GM19438 (cell line): Measurements from ENCODE around the gene ZNF189.
A peak's percentile ranks its signal among the peaks of the same experiment; 100 is the strongest.

Source experiments
- ATAC-seq: cut with Tn5 transposase; IDR thresholded peaks from one replicate; pipeline ENCODE4 v1.9.1; 2021; ENCODE audit warnings: low read depth; ENCODE audit not compliant: unreplicated experiment

Gene ZNF189

DNA sequence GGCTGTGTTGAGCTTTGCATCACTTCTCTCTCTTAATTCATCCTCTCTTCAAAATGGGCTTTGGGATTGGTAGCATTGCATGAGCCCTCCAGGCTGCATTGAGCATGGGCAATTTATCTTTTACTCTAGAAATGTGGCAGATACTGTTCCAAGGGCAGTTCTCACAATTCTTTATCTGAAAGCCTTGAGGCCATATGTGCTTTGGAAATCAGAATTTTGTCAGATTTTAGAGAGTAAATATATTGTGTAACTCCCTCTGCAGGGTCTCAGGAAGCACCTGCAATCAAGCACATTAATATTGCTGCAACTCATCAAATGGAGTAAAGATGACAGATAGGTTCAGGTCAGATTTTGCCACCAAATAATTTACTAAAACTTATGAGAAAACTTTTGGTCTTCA lies 19.3 kb downstream of the ZNF189 start:
- no peak for ATAC-seq

DNA sequence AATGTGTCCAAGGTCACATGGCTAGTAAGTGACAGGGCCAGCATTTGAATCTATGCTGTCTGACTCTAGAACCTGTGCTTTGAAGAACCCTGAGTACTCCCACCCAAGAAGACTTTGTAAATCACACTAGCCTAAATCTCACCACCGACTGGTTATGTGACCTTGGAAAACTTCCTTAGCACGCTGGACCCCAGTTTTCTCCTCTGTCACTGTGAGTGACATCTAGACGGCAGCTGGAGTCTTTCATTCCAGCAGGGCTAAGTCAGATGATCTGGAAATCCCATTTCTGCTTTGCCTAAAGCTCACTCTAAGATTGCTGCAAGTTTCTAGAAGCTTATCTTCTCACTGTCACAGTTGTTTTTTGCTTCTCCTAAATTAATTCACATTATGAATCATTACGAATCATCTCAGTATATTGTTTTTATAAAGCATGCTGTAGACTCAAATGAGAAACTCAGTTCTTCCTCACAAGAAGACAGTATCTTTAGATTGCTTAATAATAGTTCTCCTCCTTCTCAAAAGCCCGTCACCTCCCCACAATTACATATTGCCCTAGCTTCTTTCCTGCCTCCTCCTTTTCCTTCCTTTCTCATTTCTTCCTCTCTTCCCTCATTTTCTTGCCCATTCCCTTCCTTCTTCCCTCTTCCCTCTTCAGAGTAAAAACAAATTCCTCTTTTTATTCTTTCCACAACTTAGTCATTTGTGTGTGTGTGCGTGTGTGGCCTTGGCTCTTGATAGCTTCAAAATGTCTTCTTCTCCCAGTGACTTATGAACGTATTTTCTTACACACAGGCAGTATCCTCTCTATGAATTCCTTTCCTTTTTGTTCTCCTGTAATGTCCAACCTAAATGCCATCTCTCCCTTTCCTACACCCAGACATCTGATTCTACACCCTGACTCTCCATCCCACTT lies 20.1 kb downstream of the ZNF189 start:
- ATAC-seq, result no peak

DNA sequence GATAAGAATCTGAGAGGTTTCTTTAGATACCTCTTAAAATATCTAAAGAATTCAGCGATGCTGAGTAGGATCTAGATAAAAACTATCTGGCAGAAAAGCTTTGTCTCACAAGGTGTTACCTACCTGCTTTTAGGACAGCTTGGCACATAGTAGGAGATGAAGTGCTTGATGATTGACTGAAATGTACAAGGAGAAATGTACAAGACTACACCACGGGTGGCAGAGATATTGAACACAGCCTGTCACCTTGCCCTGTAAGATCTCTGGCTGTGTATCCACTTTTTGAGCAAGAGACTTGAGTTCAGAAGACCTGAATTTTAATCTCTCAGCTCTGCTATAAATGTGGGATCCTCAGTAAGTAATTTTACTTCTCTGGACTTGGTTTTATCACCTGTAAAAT lies 21.2 kb downstream of the ZNF189 start:
- ATAC-seq, result no peak

DNA sequence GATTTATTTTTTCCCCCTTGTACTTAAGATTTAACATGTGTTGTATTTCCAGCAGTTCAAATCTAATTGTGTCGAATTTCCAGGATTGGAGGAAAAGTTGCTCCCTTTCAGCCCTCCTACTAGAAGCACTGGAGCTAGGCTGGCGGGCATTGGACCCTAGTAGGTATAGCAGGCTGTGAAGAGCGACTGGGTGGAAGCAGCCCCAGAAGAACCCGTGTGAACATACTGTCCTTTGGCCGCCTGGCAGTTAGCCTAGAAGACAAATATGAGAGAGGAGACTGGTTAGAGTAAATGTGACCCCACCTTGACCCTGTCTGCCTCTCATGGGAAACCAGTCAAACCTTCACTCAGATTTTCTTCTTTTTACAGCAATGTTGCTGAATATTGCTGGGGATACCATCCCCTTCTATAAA lies 23.0 kb downstream of the ZNF189 start:
- ATAC-seq, result no peak

DNA sequence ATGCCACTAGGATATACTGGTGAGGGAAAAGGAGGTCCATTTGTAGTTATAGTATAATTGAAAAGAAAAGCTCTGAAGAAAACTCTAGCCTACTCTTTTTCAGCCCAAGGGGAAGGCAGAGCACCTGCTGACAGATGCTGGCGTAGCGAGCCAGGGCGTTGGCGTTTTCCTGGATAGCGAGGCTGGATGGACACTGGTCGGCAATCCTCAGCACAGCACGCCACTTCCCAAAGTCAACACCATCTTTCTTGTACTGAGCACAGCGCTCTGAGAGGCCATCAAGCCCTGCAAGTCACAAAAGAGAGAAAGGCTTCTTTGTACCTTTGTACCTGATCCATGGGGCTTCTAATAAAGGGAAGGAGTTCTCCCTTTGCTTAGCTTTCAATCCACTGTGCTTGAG lies 28.7 kb downstream of the ZNF189 start:
- no peak for ATAC-seq

DNA sequence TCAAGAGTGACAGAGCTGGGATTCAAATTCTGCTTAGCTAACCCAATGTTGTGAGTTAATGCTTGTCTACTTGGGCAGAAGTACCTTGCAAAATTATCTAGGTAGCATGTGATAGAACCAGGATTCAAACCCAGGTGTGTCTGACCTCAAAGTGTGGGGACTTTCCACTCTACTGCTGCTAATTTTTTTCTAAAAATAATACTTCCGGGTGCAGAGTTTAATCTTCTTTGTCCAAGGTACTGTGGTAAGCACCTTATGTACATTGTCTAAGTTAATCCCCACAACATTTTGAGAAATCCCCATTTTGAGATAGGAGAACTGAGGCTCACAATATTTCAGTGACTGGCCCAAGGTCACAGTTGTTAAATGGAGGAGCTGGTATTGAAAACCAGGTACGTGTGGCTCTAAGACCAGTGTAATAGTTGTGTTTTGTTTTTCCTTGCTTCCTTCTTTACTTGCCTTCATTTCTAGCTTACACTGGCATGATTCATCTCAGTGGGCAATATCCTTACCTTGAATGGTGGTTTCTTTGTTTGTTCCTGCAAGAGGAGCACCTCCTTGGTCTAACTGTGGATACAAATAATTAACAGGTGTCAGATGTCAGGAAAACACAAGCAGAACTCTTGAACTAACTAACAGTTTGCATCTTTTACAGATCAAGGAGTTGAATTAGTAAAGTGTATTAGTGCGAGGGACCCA lies 29.5 kb downstream of the ZNF189 start:
- peak; percentile 70 for ATAC-seq

DNA sequence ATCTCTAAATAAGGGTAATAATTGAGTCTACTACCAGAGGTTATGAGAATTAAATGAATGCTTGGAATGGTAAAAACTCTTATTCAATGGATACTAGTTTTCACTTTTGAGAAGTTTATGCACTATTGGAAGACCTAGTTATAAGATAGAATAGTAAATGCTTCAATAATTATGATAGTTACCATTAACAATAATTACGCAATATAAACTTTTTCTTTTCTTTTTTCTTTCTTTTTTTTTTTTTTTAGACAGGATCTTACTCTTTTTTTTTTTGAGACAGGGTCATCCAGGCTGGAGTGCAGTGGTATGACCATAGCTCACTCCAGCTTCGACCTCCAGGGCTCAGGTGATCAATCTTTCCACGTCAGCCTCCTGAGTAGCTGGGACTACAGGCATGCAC lies 30.3 kb downstream of the ZNF189 start:
- no peak for ATAC-seq

DNA sequence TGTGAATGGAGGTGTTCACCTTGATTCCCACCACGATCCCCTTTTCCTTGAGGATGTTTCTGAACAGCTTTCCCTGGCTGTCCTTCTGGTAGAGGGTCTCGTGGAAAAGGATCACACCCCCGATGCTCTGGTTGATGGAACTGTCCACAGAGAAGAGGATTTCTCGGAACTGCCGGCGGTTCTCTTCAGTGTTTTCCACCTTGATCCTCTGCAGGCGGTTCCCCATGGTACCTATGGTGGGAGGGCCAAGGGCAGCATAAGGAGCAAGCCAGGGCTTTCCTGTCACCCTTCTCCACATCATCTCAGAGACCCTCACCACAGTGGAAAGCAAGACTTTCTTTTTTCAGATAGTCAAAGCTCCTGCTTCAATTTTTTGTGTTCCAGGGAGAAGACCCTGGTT lies 31.1 kb downstream of the ZNF189 start:
- ATAC-seq, result no peak

DNA sequence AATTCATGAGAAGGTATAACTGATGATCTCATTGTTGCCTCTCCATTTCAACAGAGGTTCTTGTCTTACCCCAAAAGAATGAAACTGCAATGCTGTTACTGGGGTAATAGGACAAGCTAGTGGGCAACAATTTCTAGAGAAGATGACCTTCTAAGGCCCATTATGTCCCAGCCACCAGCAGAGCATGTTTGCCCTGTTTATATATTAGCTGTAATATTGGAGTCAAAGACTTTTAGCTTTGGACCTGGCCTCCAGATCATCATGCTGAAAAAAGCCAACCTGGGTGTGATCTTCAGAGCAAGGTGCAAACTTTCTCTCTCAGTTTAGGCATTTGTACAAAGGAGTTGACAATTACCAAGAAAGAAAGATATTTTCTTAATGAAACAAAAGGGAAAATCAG lies 33.5 kb downstream of the ZNF189 start:
- ATAC-seq, result no peak

DNA sequence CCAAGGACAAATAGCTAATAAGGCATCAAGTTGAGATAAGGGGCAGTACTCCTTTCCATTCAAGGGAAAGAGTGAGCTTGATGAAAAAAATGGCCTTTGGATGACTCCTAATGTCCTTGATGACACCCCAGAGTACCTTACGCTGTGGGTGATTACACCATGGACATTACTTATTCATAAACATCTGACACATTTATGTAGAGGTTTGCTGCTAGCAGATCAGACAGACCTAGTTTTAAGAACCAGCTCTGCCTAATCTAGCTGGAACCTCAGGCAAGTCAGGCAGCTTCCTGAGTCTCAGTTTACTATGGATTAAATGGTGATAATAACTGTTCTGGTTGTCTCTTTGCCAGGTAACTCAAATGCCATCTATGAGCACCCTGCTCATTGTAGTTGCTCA lies 34.1 kb downstream of the ZNF189 start:
- no peak for ATAC-seq

DNA sequence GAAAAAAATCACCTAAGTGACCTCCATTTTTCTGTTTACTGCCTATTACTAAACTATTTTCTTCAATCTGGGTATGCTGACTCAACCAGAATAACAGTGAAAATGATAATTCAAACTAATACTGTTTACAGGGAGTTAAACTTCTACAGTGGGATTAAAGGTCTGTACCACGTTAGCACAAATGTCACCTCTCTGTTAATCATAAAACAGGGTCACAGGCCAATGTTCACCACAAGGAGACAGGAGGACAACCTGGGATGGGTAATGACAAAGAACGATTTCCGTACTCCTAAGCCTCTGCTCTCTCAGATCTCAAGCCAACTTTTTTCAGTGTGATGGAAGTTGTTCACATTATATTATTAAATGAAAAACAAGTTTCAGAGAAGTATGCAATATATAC lies 34.6 kb downstream of the ZNF189 start:
- no peak for ATAC-seq

DNA sequence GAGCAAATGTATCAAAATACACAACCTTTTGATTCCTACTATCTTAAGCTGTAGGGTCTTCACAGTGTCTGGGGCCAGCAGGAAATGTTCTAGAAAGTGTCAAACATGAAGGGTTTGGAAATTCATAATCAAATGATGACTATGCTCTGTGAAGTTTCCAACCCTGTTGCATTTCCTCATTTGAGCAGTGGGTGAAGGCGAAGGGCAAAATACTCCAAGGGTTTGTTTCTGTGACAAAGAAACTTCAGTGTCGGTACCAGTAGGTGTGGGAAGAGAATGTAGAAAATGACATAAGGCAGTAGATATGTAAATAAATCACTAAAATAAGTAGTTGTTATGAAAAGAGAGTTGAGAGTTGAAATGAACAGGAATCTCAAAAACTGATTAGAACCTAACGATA lies 36.3 kb downstream of the ZNF189 start:
- ATAC-seq, result no peak

DNA sequence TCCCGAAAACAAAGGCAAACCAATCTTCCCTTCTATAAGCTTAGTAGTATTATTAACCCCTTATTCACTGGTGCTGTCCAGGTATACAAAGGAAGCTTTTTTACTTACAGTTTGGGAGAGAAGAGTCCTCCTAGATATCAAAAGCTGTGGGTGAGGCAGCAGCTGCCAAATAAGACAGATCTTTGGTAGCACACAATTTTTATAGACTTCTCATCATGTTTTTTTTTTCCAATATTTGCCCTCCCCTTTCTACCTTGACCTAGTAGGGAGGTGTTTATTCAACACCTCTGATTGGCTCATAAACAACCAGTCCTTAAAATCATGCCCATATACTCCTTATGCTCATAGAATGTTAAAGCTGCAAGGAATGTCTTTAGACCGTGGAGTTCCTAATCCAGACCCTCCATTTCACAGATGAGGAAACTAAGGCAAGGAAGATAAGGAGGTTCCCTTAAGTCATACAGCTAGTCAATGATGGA lies 37.0 kb downstream of the ZNF189 start, which contains the start of gene ALDOB:
ALDOB (minus strand) TSS at position 174 of the 479 bp plus-strand sequence. CDS start 4,887 bp downstream, outside the sequence.
- no peak for ATAC-seq

DNA sequence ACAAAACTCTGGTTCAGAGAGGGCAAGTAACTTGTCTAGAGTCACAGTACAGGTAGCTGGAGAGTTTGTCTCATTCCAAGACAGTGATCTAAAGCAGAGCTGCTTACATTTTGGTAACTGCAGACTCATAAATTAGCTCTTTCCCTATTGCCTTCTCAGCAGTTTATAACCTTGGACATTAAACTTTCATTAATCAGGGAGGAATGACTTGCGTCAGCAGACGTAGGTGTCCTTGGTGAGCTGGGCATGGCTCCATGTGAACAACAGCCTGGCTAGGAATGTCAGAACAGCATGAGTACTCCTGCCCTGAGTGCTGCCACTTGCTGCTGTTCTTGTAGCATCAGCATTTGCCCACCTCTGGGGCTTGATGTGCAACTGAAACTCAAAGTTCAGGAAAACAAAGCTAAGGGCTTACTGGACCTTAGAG lies 39.2 kb downstream of the ZNF189 start:
- ATAC-seq, result no peak

DNA sequence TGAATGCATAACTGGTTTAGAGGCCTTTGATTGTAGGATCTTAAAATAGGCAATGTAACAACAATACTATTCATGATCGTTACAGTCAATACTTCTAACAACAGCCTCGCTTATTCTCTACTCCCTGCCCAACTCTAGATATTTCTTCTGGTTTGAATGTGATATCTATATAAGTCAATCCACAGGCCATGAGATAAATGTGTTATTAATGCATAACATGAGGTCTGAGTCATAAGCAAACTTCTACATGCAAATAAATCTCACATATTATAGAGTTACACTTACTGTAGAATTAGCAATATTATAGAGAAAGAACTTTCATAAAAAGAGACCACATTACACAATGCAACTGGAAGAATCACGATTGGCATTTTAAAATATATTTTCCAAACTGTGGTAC lies 39.9 kb downstream of the ZNF189 start:
- no peak for ATAC-seq

DNA sequence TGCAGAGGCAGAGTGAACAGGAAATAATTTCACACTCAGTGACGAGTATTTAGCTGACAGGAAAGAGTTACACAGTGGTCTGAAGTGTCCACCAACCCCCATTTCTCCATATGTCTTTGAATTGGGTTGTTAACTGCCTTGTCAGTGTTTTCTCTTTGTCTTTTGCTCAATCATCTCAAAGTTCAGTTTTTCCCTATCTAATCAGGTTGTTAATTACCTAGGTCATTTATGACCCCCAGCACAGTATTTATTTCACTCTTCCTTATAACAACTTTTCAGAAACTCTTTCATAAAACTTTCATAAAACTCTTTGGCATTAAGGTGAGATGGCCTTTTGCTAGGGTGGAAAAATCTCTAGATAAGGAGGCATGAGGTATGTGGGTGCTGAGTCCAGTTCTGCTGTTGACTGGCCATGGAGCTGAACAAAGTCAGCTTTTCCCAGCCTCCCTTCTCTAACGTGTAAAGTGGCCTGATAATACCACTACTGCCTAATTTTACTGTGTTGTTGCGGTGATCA lies 42.1 kb downstream of the ZNF189 start:
- no peak for ATAC-seq

DNA sequence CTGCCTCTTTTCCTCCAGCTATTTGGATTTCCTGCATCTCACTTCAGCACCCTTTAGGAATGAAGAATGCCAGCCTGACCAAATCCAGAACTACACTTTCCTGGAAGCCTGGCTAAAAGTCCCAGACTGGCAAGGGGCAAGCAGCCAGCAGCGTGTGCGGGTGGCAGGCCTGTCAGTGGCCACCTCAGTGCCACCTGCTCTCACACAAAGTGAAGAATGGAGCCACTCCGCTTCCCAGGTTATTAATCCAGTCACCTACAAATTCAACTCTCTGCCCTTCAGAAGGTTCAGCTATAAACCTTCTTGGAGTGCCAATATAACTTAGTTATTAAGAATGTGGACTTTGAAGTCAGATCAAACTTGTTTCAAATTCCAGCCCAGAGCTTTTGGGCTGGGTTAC lies 43.7 kb downstream of the ZNF189 start:
- no peak for ATAC-seq

DNA sequence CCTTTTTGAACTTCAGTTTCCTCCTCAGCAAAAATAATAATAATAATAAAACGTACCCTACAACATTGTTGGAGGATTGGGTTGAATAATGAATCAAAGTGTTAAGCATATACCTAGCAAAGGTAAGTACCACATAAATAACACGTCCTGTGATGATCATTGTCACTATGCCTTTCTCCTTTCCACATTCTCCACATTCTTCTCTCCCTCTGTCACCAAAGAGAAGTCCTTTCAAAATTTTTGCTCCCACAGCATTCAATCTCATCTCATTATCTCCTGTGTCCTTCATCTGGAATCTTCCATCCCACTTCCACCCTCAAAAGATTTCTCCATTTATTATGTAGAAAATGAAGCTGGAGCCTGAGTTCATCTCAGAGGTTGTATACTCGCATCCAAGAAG lies 44.1 kb downstream of the ZNF189 start:
- no peak for ATAC-seq

DNA sequence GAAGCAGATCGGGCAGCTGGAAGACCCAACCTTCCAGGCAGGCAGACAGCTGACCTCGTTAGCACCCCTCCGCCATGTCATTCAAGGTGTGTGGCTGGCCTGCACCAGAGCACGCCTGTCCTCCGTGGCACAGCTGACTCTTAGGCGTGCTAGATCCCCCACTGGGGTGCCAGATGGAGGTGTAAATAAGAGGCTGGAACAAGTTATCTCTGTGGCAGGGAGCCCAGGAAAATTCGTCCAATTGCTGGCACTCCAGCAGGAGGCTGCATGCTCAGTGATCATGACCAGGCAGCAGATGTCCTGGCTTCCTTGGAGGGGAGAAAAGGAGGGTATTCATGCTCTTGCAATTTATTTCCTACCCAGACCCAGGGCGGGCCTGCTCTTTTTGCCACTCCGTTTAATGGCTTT lies 44.7 kb downstream of the ZNF189 start:
- ATAC-seq, result no peak

DNA sequence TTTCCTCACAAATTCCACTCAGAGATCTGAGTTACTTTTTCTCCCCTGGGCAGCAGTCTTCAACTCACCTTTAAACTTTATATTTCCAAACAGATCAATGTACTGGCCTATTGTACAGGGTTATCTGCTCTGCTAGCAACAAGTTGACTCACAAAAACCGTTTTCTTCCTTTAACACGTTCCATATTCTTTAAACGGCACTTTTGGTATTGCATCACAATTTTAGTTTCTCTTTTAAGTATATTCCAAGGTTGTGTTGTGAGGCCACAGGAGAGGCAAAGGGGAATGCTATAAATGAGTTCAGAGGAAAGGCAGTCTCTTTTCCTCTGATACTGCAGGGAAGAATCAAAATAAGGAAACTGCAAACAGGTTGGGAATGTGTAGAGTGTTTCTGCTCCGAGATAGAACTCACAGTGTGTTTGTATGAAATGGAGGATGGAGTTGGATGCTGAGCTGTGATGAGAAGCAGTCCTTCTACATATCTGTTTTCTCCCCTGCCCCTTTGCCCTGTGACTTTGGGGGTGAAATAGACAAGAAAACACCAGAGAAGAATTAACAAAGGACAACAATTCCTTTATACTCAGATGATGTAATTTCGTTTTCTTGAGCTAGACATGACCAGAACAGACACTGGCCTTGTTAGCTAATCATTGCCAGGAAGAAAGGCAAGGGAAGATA lies 46.8 kb downstream of the ZNF189 start:
- no peak for ATAC-seq

DNA sequence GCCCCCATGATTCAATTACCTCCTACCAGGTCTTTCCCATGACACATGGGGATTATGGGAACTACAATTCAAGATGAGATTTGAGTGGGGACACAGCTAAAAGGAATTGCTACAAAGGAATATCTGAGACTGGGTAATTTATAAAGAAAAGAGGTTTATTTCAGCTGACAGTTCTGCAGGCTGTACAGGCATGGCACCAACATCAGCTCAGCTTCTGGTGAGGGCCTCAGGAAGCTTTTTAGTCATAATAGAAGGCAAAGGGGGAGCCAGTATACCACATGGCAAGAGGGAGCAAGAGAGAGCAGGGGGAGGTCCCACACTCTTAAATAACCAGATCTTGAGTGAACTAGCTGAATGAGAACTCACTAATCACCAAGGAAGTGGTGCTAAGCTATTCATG lies 48.1 kb downstream of the ZNF189 start:
- no peak for ATAC-seq
